Camera-type eye (tissue), 1 donor: Measurements from ENCODE around the gene CLN3. TPM values are rescaled to one million over a fixed set of nuclear protein-coding genes. Genes with fewer than 3 reads are reported as not detected.

Source experiments
- total RNA-seq: library from RNA; depleted of rRNA; stranded (reverse); fragments of >200 nt; gene quantifications from one replicate; pipeline ENCODE4 v1.2.3, GENCODE V29; 2014

Gene CLN3
- total RNA-seq, result 17.1 TPM

GRCh38 chr16:28491970-28492474 lies at the start of gene CLN3:
Gene CLN3 (minus strand): TSS chr16:28492074. CDS start chr16:28491759, 315 bp downstream.

GRCh38 chr16:28538733-28539596 lies 47.1 kb upstream of the CLN3 start, which contains the start of gene NUPR1:
Gene NUPR1 (minus strand): TSS chr16:28538974. CDS start chr16:28538907, 67 bp downstream.

GRCh38 chr16:28494121-28494851 lies 2.4 kb upstream of the CLN3 start, which contains the start of gene APOBR:
Gene APOBR (plus strand): TSS chr16:28494643. CDS start chr16:28494682, 39 bp downstream.

Other genes starting within 250 kb of the CLN3 start
- 19.0 TPM for gene SBK1, start 199.5 kb downstream of the CLN3 start, total RNA-seq
- gene NPIPB6, start 128.6 kb downstream of the CLN3 start, total RNA-seq, result 11.4 TPM
- 65.0 TPM for gene EIF3CL, start 88.2 kb downstream of the CLN3 start, total RNA-seq
- not detected for gene NPIPB7, start 19.7 kb downstream of the CLN3 start, total RNA-seq
- gene APOBR, start 2.6 kb upstream of the CLN3 start, total RNA-seq, result 0.60 TPM
- gene IL27, start 14.8 kb upstream of the CLN3 start, total RNA-seq, result not detected
- gene NUPR1, start 46.9 kb upstream of the CLN3 start, total RNA-seq, result 2.5 TPM
- gene SGF29, start 61.8 kb upstream of the CLN3 start, total RNA-seq, result 17.3 TPM
- gene SULT1A2, start 105.0 kb upstream of the CLN3 start, total RNA-seq, result not detected
- gene SULT1A1, start 118.0 kb upstream of the CLN3 start, total RNA-seq, result 22.3 TPM
- not detected for gene NPIPB8, start 146.0 kb upstream of the CLN3 start, total RNA-seq
- gene EIF3C, start 219.4 kb upstream of the CLN3 start, total RNA-seq, result 214 TPM